Upper lobe of left lung (tissue), 4 donors: Measurements from ENCODE around the gene FKBP5.

ENCODE experiments used
- POLR2A ChIP-seq, 4 donors: fragments of 450-650 bp; IDR thresholded peaks; one replicate each; pipeline ENCODE4 v1.5.1; 2016 to 2017; ENCODE audit warnings: antibody characterized with exemption in 4 of 4, mild to moderate bottlenecking in 2 of 4
- TF ChIP-seq, protein P1 (sequence below), 6 experiments: fragments of 450-650 bp in 4 of 6; fragments of 200-600 bp in 2 of 6; sonication (generic) in 2 of 6; IDR thresholded peaks; one replicate each; pipeline ENCODE4 v1.5.1; 2016 to 2019; ENCODE audit warnings: antibody characterized with exemption in 6 of 6

- TF ChIP-seq, protein P1, sequence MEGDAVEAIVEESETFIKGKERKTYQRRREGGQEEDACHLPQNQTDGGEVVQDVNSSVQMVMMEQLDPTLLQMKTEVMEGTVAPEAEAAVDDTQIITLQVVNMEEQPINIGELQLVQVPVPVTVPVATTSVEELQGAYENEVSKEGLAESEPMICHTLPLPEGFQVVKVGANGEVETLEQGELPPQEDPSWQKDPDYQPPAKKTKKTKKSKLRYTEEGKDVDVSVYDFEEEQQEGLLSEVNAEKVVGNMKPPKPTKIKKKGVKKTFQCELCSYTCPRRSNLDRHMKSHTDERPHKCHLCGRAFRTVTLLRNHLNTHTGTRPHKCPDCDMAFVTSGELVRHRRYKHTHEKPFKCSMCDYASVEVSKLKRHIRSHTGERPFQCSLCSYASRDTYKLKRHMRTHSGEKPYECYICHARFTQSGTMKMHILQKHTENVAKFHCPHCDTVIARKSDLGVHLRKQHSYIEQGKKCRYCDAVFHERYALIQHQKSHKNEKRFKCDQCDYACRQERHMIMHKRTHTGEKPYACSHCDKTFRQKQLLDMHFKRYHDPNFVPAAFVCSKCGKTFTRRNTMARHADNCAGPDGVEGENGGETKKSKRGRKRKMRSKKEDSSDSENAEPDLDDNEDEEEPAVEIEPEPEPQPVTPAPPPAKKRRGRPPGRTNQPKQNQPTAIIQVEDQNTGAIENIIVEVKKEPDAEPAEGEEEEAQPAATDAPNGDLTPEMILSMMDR (IDR thresholded peaks at IDR 0.05), result no peak
- no peak for TF ChIP-seq POLR2A (IDR thresholded peaks at IDR 0.05)
Observed at GRCh38 chr6:35678021-35678654, 10.6 kb downstream of the FKBP5 start.
